Rectal smooth muscle tissue (tissue), 1 donor: ENCODE data around the gene AKT1.

Experiments used
- H3K27ac ChIP-seq: one replicate; pipeline ENCODE4 v1.7.0; 2013; ENCODE audit warnings: low read depth, low read length, inconsistent platforms
- H3K27me3 ChIP-seq: one replicate; pipeline ENCODE4 v1.7.0; 2013; ENCODE audit warnings: low read length; ENCODE audit not compliant: control insufficient read depth, insufficient read depth
- H3K36me3 ChIP-seq: one replicate; pipeline ENCODE4 v1.7.0; 2013; ENCODE audit warnings: low read length; ENCODE audit not compliant: control insufficient read depth, insufficient read depth
- H3K4me1 ChIP-seq: one replicate; pipeline ENCODE4 v1.7.0; 2013; ENCODE audit warnings: low read length; ENCODE audit not compliant: control insufficient read depth, insufficient read depth
- H3K4me3 ChIP-seq: one replicate; pipeline ENCODE4 v1.7.0; 2013; ENCODE audit warnings: low read length
- H3K9ac ChIP-seq: one replicate; pipeline ENCODE4 v1.7.0; 2013; ENCODE audit warnings: low read length

Gene AKT1

GRCh38 chr14:104784846-104785707, 10.5 kb downstream of the AKT1 start:
- Histone ChIP-seq H3K27ac (no peak overlapping the region), H3K4me3 (no peak overlapping the region), H3K9ac (no peak overlapping the region), H3K27me3 (no peaks in the 10 kb centered on the region), H3K36me3 (peaks cover 6% of the 10 kb centered on the region), H3K4me1 (no peaks in the 10 kb centered on the region)

- no peak overlapping the region for H3K27ac ChIP-seq
- no peak overlapping the region for H3K9ac ChIP-seq
These were observed 11.4 kb downstream of the AKT1 start for GRCh38 chr14:104784218-104784568.

GRCh38 chr14:104783484-104784217, 11.9 kb downstream of the AKT1 start:
- Histone ChIP-seq H3K27ac (no peak overlapping the region), H3K4me3 (no peak overlapping the region), H3K27me3 (no peaks in the 10 kb centered on the region), H3K9ac (no peak overlapping the region), H3K4me1 (no peaks in the 10 kb centered on the region), H3K36me3 (peaks cover under 1% of the 10 kb centered on the region)

More at GRCh38 chr14:104784218-104784568, 11.4 kb downstream of the AKT1 start:
- Histone ChIP-seq H3K36me3 (peaks cover 2% of the 10 kb centered on the region), H3K27me3 (no peaks in the 10 kb centered on the region), H3K4me1 (no peaks in the 10 kb centered on the region), H3K4me3 (no peak overlapping the region)

- H3K9ac ChIP-seq = no peak overlapping the region
- no peak overlapping the region for H3K27ac ChIP-seq
- H3K36me3 ChIP-seq = no peaks in the 10 kb centered on the region
- H3K27me3 ChIP-seq = no peaks in the 10 kb centered on the region
- no peaks in the 10 kb centered on the region for H3K4me1 ChIP-seq
- no peak overlapping the region for H3K4me3 ChIP-seq
These were observed 12.8 kb downstream of the AKT1 start for GRCh38 chr14:104782808-104783139.

- Histone ChIP-seq H3K27ac (no peak overlapping the region), H3K4me1 (no peaks in the 10 kb centered on the region), H3K27me3 (no peaks in the 10 kb centered on the region), H3K36me3 (no peaks in the 10 kb centered on the region), H3K9ac (no peak overlapping the region), H3K4me3 (no peak overlapping the region)
These were observed 13.3 kb downstream of the AKT1 start for GRCh38 chr14:104782086-104782807.

- Histone ChIP-seq H3K27ac (no peak overlapping the region), H3K4me3 (no peak overlapping the region), H3K27me3 (no peaks in the 10 kb centered on the region), H3K36me3 (no peaks in the 10 kb centered on the region), H3K4me1 (no peaks in the 10 kb centered on the region), H3K9ac (no peak overlapping the region)
These were observed 14.1 kb downstream of the AKT1 start for GRCh38 chr14:104781271-104782077.

- Histone ChIP-seq H3K36me3 (no peaks in the 10 kb centered on the region), H3K4me3 (no peak overlapping the region), H3K9ac (no peak overlapping the region), H3K4me1 (no peaks in the 10 kb centered on the region), H3K27ac (no peak overlapping the region), H3K27me3 (no peaks in the 10 kb centered on the region)
These were observed 15.0 kb downstream of the AKT1 start for GRCh38 chr14:104780513-104781030.

- Histone ChIP-seq H3K36me3 (no peaks in the 10 kb centered on the region), H3K4me1 (no peaks in the 10 kb centered on the region), H3K27me3 (no peaks in the 10 kb centered on the region), H3K27ac (no peak overlapping the region), H3K4me3 (no peak overlapping the region), H3K9ac (no peak overlapping the region)
These were observed 15.6 kb downstream of the AKT1 start for GRCh38 chr14:104779776-104780512.

GRCh38 chr14:104778694-104779331, 16.7 kb downstream of the AKT1 start:
- Histone ChIP-seq H3K4me3 (no peak overlapping the region), H3K36me3 (no peaks in the 10 kb centered on the region), H3K27ac (no peak overlapping the region), H3K27me3 (no peaks in the 10 kb centered on the region), H3K9ac (no peak overlapping the region), H3K4me1 (no peaks in the 10 kb centered on the region)

- Histone ChIP-seq H3K27me3 (no peaks in the 10 kb centered on the region), H3K4me1 (no peaks in the 10 kb centered on the region), H3K9ac (no peak overlapping the region), H3K27ac (no peak overlapping the region), H3K4me3 (no peak overlapping the region), H3K36me3 (peaks cover 5% of the 10 kb centered on the region)
These were observed 17.7 kb downstream of the AKT1 start for GRCh38 chr14:104777808-104778249.
